Common myeloid progenitor, CD34-positive (primary cell): ENCODE data around the gene CNTFR.

ENCODE experiments used
- CTCF ChIA-PET: fragments of 350-600 bp; sonication (Branson Sonifier 250); formaldehyde crosslinking; loops from one replicate; lab custom pipeline; 2021; ENCODE audit warnings: antibody characterized with exemption; lab: Charles Lee
- POLR2A ChIA-PET: fragments of 350-600 bp; sonication (Branson Sonifier 250); formaldehyde crosslinking; loops from one replicate; lab custom pipeline; 2021; ENCODE audit warnings: antibody characterized with exemption; lab: Charles Lee
- DNase-seq, 3 donors: peaks; one replicate each; pipeline versions ENCODE4 v3.0.0 to v3.0.0-alpha.2; 2013
- H3K27ac ChIP-seq, 2 experiments: 1 replicate in 1 of 2; 2 replicates in 1 of 2; pipeline ENCODE4 v1.7.0; 2013; ENCODE audit warnings: inconsistent platforms in 2 of 2, low read length in 2 of 2, mild to moderate bottlenecking in 2 of 2, low read depth in 1 of 2, moderate library complexity in 1 of 2; ENCODE audit not compliant: severe bottlenecking in 2 of 2, insufficient read depth in 1 of 2, poor library complexity in 1 of 2
- H3K27me3 ChIP-seq, 5 experiments: replicated peaks in 2 of 5; 1 replicate in 3 of 5; 2 replicates in 2 of 5; pipeline versions ENCODE4 v1.6.1 to v1.7.0; 2013; ENCODE audit warnings: low read length in 4 of 5, mild to moderate bottlenecking in 2 of 5, moderate library complexity in 2 of 5, inconsistent platforms in 1 of 5; ENCODE audit not compliant: insufficient read depth in 5 of 5, control insufficient read depth in 4 of 5
- H3K36me3 ChIP-seq, 4 experiments: 1 replicate in 2 of 4; 2 replicates in 2 of 4; pipeline versions ENCODE4 v1.6.1 to v1.7.0; 2013; ENCODE audit warnings: low read length in 3 of 4, control low read depth in 1 of 4, mild to moderate bottlenecking in 1 of 4; ENCODE audit not compliant: control insufficient read depth in 4 of 4, insufficient read depth in 4 of 4
- H3K4me1 ChIP-seq, 4 experiments: 1 replicate in 3 of 4; 2 replicates in 1 of 4; pipeline versions ENCODE4 v1.6.1 to v1.7.1; 2013; ENCODE audit warnings: low read length in 3 of 4, mild to moderate bottlenecking in 3 of 4, control low read depth in 1 of 4, inconsistent platforms in 1 of 4, moderate library complexity in 1 of 4; ENCODE audit not compliant: control insufficient read depth in 4 of 4, insufficient read depth in 4 of 4; ENCODE audit errors: control extremely low read depth in 1 of 4
- H3K4me3 ChIP-seq, 7 experiments: 1 replicate in 4 of 7; 2 replicates in 3 of 7; pipeline versions ENCODE4 v1.5.1 to v1.7.0; 2013; ENCODE audit warnings: mild to moderate bottlenecking in 7 of 7, low read length in 6 of 7, moderate library complexity in 6 of 7, inconsistent platforms in 2 of 7, low read depth in 2 of 7, control low read depth in 1 of 7; ENCODE audit not compliant: insufficient read depth in 4 of 7, control insufficient read depth in 1 of 7; ENCODE audit errors: extremely low read depth in 1 of 7
- H3K9me3 ChIP-seq, 5 experiments: 1 replicate in 4 of 5; 2 replicates in 1 of 5; pipeline versions ENCODE4 v1.6.1 to v1.7.1; 2013; ENCODE audit warnings: low read length in 4 of 5, mild to moderate bottlenecking in 2 of 5, inconsistent platforms in 1 of 5, low read depth in 1 of 5, moderate library complexity in 1 of 5; ENCODE audit not compliant: control insufficient read depth in 4 of 5, insufficient read depth in 2 of 5; ENCODE audit errors: control extremely low read depth in 1 of 5
- WGBS: methylation state at CpG from one replicate; pipeline ENCODE4 v1.1.5; 2013; ENCODE audit not compliant: insufficient coverage; 5-methylcytosine and 5-hydroxymethylcytosine counted together

The CNTFR gene

GRCh38 chr9:34581318-34581717 is 8.2 kb downstream of the CNTFR start:
- H3K27me3 ChIP-seq, result peaks cover 0 to 93% (median 49%) of the 10 kb centered on the region in 5 experiments
- no peak overlapping the region for H3K4me3 ChIP-seq
- ChIA-PET CTCF (interaction anchor here (0.7 to 1.9 kb wide), 6 partner anchors 11 to 54 kb away, joined by 3 to 6 read pairs (median 4); no protein-coding TSS in a partner anchor), POLR2A (no interaction called here)
- WGBS, result 80% methylated on average over 1 of the region's 3 CpGs
- peaks cover 0 to 11% (median 8%) of the 10 kb centered on the region in 4 experiments for H3K4me1 ChIP-seq
- no peaks in the 10 kb centered on the region for H3K36me3 ChIP-seq
- no peak overlapping the region for H3K27ac ChIP-seq
- no peak for DNase-seq
- H3K9me3 ChIP-seq, result peaks cover 0 to 2% (median 0%) of the 10 kb centered on the region in 5 experiments

DNA sequence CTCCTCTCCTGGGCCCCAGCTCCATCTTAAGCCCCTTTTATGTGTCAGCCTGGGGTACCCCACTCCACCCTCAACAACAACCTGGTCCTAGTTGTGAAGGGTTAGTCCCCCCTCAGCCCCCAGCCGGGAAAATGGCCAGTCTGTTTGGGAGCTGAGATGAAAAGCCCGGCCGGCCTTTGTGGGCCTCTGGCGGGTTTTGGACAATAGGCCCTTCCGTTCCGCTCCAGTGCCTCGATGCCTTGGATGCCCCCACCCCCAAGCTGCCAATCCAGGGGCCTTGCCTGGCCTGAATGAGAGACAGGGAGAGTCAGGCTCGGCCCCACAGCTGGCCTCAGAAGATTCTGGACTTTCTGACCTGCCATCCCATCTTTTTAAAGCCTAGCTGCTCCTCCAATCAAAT is 9.2 kb downstream of the CNTFR start:
- POLR2A ChIA-PET, result interaction anchor here (1.0 kb wide), 1 partner anchor 11 kb away, joined by 3 read pairs; no protein-coding TSS in a partner anchor
- Histone ChIP-seq H3K36me3 (no peaks in the 10 kb centered on the region), H3K4me3 (no peak overlapping the region), H3K4me1 (peaks cover 0 to 11% (median 8%) of the 10 kb centered on the region in 4 experiments), H3K27me3 (peaks cover 0 to 92% (median 46%) of the 10 kb centered on the region in 5 experiments), H3K9me3 (peaks cover 0 to 2% (median 0%) of the 10 kb centered on the region in 5 experiments), H3K27ac (no peak overlapping the region)
- 85% methylated on average over 7 of the region's 8 CpGs for WGBS
- no peak for DNase-seq
- CTCF ChIA-PET, result interaction anchor here (0.8 to 2.1 kb wide), 5 partner anchors 12 to 32 kb away, joined by 3 to 6 read pairs (median 4); no protein-coding TSS in a partner anchor

- DNase-seq, result no peak
- Histone ChIP-seq H3K9me3 (no peaks in the 10 kb centered on the region), H3K4me3 (no peak overlapping the region), H3K27me3 (peaks cover 0 to 92% (median 50%) of the 10 kb centered on the region in 5 experiments), H3K36me3 (no peaks in the 10 kb centered on the region), H3K27ac (no peak overlapping the region), H3K4me1 (peaks cover 0 to 11% (median 8%) of the 10 kb centered on the region in 4 experiments)
- WGBS, result 67% methylated on average over 5 of the region's 5 CpGs
- ChIA-PET POLR2A (interaction anchor here (1.0 kb wide), 1 partner anchor 12 kb away, joined by 3 read pairs; no protein-coding TSS in a partner anchor), CTCF (interaction anchor here (1.3 to 2.1 kb wide), 3 partner anchors 11 to 32 kb away, joined by 4 to 6 read pairs (median 6); no protein-coding TSS in a partner anchor)
Observed at GRCh38 chr9:34579808-34580163, 9.7 kb downstream of the CNTFR start.

GRCh38 chr9:34579104-34579807 is 10.3 kb downstream of the CNTFR start:
- ChIA-PET CTCF (interaction anchor here (0.7 to 2.1 kb wide), 4 partner anchors 11 to 55 kb away, joined by 4 to 6 read pairs (median 5); no protein-coding TSS in a partner anchor), POLR2A (no interaction called here)
- peaks cover 0 to 11% (median 8%) of the 10 kb centered on the region in 4 experiments for H3K4me1 ChIP-seq
- no peak for DNase-seq
- H3K27me3 ChIP-seq, result peaks cover 0 to 91% (median 50%) of the 10 kb centered on the region in 5 experiments
- no peak overlapping the region for H3K27ac ChIP-seq
- no peaks in the 10 kb centered on the region for H3K36me3 ChIP-seq
- 8% methylated on average over 4 of the region's 17 CpGs for WGBS
- H3K9me3 ChIP-seq, result no peaks in the 10 kb centered on the region
- no peak overlapping the region for H3K4me3 ChIP-seq

DNA sequence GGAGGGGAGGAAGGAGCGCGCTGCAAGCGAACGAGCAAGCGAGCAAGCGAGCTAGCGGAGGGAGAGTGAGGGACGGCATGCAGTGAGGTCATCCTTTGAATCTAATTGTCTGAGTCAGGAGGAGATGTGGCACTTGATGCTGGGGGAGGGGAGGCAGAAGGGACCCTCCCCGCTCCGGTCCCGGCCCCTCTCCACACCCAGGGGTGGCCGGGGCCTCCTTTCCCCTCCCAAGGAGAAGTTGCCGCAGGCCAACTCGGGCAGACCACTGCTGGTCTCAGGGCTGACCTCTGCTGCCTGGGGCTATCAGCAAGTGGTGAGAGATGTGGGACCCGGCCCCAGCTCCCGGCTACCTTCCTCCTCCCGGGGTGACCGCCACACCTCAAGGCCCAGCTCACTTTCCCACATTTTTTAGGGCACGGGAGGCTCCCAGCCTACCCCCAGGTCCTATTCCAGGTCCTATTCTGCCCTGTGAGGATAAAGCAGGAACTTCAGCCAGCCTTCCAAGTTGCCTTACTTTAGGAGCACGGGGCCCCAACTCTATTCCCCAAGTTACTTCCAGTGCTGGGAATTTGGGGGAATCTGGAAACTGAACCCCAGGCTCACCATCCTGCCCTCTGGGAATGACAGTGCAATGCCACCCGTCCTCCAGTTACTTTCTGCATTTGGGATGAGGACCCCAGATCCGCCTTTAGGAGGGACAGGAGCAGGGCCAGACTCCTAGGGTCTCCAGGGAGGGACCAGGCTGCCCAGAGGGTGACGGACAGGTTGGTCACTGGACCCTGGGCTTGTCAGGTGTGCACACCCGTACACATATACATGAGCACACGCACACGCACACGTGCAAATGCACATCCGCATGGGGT is 11.1 kb downstream of the CNTFR start:
- WGBS, result 7% methylated on average over 23 of the region's 28 CpGs
- H3K27ac ChIP-seq, result no peak overlapping the region
- H3K4me3 ChIP-seq, result peak overlapping the region in 3 of 7 experiments; percentile 24 to 57 (median 36)
- no peaks in the 10 kb centered on the region for H3K9me3 ChIP-seq
- CTCF ChIA-PET, result interaction anchor here (0.7 to 2.1 kb wide), 5 partner anchors 13 to 82 kb away, joined by 3 to 6 read pairs (median 4); no protein-coding TSS in a partner anchor
- peak in 2 of 3 donors; percentile 56 to 57 for DNase-seq
- no peaks in the 10 kb centered on the region for H3K36me3 ChIP-seq
- POLR2A ChIA-PET, result interaction anchor here (0.8 kb wide), 1 partner anchor 11 kb away, joined by 3 read pairs; the partner anchor contains the start of gene CNTFR
- H3K4me1 ChIP-seq, result peaks cover 0 to 11% (median 8%) of the 10 kb centered on the region in 4 experiments
- peaks cover 0 to 88% (median 48%) of the 10 kb centered on the region in 5 experiments for H3K27me3 ChIP-seq

DNA sequence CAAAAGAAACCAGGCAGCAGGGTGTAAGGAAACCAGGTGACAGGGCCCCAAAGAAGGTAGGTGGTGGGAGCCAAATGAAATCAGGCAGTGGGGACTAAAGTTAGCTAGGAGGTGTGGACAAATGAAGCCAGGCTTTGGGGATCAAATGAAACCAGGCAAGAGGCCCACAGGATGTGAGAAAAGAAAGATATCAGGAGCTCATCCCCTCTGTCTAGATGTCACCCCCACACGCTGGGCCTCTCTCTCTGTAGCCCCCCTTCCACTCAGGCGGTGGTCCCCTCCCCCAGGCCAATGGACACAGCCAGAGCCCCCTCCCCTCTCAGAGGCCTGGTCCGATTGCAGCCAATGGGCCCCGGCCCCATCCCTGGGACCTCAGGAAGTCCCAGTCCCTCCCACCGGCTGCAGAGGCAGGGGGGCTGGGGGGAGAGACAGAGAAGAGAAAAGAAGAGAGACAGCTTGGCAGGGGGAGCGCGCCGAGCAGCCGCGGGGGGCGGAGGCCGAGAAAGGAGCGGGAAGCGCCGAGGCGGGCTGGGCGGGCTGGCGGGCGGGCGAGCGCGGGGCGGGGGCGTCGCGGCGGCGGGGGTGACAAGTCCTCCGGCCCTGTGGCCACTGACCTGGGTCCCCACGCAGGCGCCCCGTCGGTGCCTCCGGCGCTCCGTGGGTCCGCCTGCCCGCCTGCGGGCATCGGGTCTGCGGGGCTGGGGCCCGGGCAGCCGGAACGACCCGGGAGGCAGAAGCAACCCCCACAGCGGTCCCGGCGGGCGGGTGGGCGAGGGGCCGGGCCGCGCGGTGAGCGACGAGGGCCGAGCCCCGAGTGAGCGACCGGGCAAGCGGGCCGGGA is 11.9 kb downstream of the CNTFR start:
- Histone ChIP-seq H3K27ac (no peak overlapping the region), H3K4me1 (peaks cover 0 to 11% (median 8%) of the 10 kb centered on the region in 4 experiments), H3K27me3 (peaks cover 0 to 81% (median 44%) of the 10 kb centered on the region in 5 experiments), H3K9me3 (no peaks in the 10 kb centered on the region), H3K4me3 (peak overlapping the region in 3 of 7 experiments; percentile 24 to 57 (median 36)), H3K36me3 (no peaks in the 10 kb centered on the region)
- WGBS, result under 1% methylated on average over 35 of the region's 62 CpGs
- no peak for DNase-seq
- ChIA-PET POLR2A (interaction anchor here (0.8 kb wide), 1 partner anchor 12 kb away, joined by 3 read pairs; the partner anchor contains the start of gene CNTFR), CTCF (interaction anchor here (0.8 to 1.0 kb wide), 3 partner anchors 14 to 81 kb away, joined by 3 to 4 read pairs (median 3); no protein-coding TSS in a partner anchor)
